Measurements from ENCODE around the gene KCNQ4. TPM values are rescaled to one million over a fixed set of nuclear protein-coding genes. Genes with fewer than 3 reads are reported as not detected.

KCNQ4 gene
- total and polyA plus RNA-seq, 2 of the 4 experiments (the other 2 are of a cell fraction), result 0.07 TPM; not detected in 1

DNA sequence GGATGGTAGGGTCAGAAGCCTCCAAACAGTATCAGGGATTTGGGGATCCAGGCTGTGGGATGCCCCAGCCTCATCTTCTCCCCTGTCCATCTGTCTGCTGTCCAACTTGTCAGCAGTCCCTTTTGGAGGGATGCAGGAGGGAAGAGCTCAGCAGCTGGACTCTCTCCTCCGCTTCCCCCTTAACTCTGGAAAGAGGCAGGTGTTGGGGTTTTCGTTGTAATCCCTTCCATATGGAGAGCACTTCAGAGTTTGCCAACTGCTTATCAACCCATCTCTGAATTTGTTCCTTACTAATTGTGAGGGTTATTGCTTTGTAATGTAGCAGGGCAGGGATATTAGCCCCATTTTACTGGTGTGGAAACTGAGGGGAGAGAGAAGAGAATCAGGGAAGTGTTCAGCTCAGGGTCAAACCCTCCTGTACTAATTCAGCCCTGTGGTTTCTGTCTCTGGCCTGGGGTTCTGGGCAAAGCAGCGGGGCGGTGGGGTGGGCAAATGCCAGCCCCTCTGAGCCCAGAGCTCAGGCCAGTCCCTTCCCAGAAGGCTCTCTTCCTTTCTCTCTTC is 75.3 kb downstream of the KCNQ4 start:
- WGBS, 2 experiments (ENCODE audit: extremely low coverage in 2 of 2, insufficient read length in 1 of 2), result 100% methylated on average over 2 of the region's 4 CpGs; no CpG with 5 or more reads in 1 of the 2 experiments
- H3K27me3 ChIP-seq (ENCODE audit: control insufficient read depth, insufficient read depth, low read length), result peaks cover 18% of the 10 kb centered on the region; the same call in 1 of the 2 replicates
- in situ Hi-C loops (cut with MboI; ENCODE audit: low sequenced_read_pairs), result no loop called here

More for the DNA sequence above, 75.3 kb downstream of the KCNQ4 start:
- no peak overlapping the region for H3K4me2 ChIP-seq (ENCODE audit: low read depth, low read length)
- no TSS peak for BruUV-seq (replicated peaks)
- H2AFZ ChIP-seq (replicated peaks; ENCODE audit: low read length, poor library complexity), result no peak overlapping the region
- H3K14ac ChIP-seq (replicated peaks; ENCODE audit: low read depth, low read length), result no peak overlapping the region
- H3K56ac ChIP-seq (ENCODE audit: extremely low read depth, insufficient read depth, low read length), result no peak overlapping the region
- TF ChIP-seq, protein P1, sequence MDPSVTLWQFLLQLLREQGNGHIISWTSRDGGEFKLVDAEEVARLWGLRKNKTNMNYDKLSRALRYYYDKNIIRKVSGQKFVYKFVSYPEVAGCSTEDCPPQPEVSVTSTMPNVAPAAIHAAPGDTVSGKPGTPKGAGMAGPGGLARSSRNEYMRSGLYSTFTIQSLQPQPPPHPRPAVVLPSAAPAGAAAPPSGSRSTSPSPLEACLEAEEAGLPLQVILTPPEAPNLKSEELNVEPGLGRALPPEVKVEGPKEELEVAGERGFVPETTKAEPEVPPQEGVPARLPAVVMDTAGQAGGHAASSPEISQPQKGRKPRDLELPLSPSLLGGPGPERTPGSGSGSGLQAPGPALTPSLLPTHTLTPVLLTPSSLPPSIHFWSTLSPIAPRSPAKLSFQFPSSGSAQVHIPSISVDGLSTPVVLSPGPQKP (IDR thresholded peaks at IDR 0.05; ENCODE audit: borderline replicate concordance, low read depth, low read length), result no peak
- no peak for TF ChIP-seq SMC3 (IDR thresholded peaks at IDR 0.05; ENCODE audit: low read depth, low read length)
- TF ChIP-seq BHLHE40 (IDR thresholded peaks at IDR 0.05; ENCODE audit: low read depth, low read length), result no peak
- TF ChIP-seq RFX5 (IDR thresholded peaks at IDR 0.05; ENCODE audit: low read depth, low read length), result no peak
- TF ChIP-seq POLR2A (IDR thresholded peaks at IDR 0.05; ENCODE audit: low read depth, low read length), result no peak
- TF ChIP-seq USF2 (IDR thresholded peaks at IDR 0.05; ENCODE audit: low read depth, low read length), result no peak
- no peak for TF ChIP-seq NFE2L2 (IDR thresholded peaks at IDR 0.05; ENCODE audit: low read depth, low read length)
- no peak for TF ChIP-seq MAZ (IDR thresholded peaks at IDR 0.05; ENCODE audit: borderline replicate concordance, low read depth, low read length)
- TF ChIP-seq CHD1 (IDR thresholded peaks at IDR 0.05; ENCODE audit: low read depth, low read length), result no peak
- no peak overlapping the region for H4K5ac ChIP-seq (ENCODE audit: low read depth, low read length)
- H3K4ac ChIP-seq (ENCODE audit: low read depth, low read length), result no peak overlapping the region
- H3K18ac ChIP-seq (ENCODE audit: low read depth, low read length), result no peak overlapping the region
- no peak overlapping the region for H2BK120ac ChIP-seq (ENCODE audit: low read depth, low read length)
- H2BK5ac ChIP-seq (ENCODE audit: low read depth, low read length, poor library complexity, severe bottlenecking), result no peak overlapping the region
- no peak for ATAC-seq (ENCODE audit: low read depth)
- no peaks in the 10 kb centered on the region; the same call in 1 of the 2 replicates for H3K9me1 ChIP-seq (ENCODE audit: insufficient read depth, low read length)
- no peaks in the 10 kb centered on the region for H3K79me1 ChIP-seq (ENCODE audit: low read depth in 1 of 2, low read length in 2 of 2)
- H3K4me3 ChIP-seq (ENCODE audit: insufficient read depth, low read depth, low read length), result no peak overlapping the region
- H3K23ac ChIP-seq (ENCODE audit: low read depth, low read length), result no peak overlapping the region
- H4K8ac ChIP-seq (ENCODE audit: low read depth in 2 of 2, low read length in 2 of 2), result no peak overlapping the region
- no peak overlapping the region for H3K27ac ChIP-seq (ENCODE audit: insufficient read depth, low read length)
- ChIA-PET CTCF (interaction anchor here (0.6 to 4.8 kb wide), 4 partner anchors 10 to 165 kb away, joined by 4 to 19 read pairs (median 7); no protein-coding TSS in a partner anchor), POLR2A (ENCODE audit: unreplicated experiment) (no interaction called here)
- no peak overlapping the region for H2AK9ac ChIP-seq (replicated peaks; ENCODE audit: low read depth, low read length, poor library complexity)
- H3K36me3 ChIP-seq (ENCODE audit: control insufficient read depth, insufficient read depth, low read length), result no peaks in the 10 kb centered on the region
- 0 out of 2 replicates have a peak, but pooled peaks cover 5% of the 10 kb centered on the region for H3K4me1 ChIP-seq (ENCODE audit: control insufficient read depth, insufficient read depth, low read length)
- no peak overlapping the region for H2BK20ac ChIP-seq (ENCODE audit: low read depth, low read length)
- intact Hi-C loops (cut with micrococcal nuclease) (no loop called here), dilution Hi-C loops (cut with HindIII; ENCODE audit: low sequenced_read_pairs, unreplicated experiment) (no loop called here)
- no peaks in the 10 kb centered on the region for H3K9me3 ChIP-seq (ENCODE audit: control insufficient read depth, insufficient read depth, low read length)
- no peak for DNase-seq
- H3K9ac ChIP-seq (ENCODE audit: low read depth, low read length), result no peak overlapping the region
- no peak overlapping the region for H2AK5ac ChIP-seq (ENCODE audit: low read depth, low read length)
- H4K91ac ChIP-seq (ENCODE audit: insufficient read depth, low read depth, low read length), result no peak overlapping the region
- H2BK15ac ChIP-seq (ENCODE audit: low read depth, low read length), result no peak overlapping the region
- no peaks in the 10 kb centered on the region for H4K20me1 ChIP-seq (ENCODE audit: insufficient read depth, low read length)

Data from IMR-90 (cell line).